OCI-LY7 (cell line): ENCODE results near the gene GRHL1. TPM values are rescaled to one million over a fixed set of nuclear protein-coding genes. Genes with fewer than 3 reads are reported as not detected.

Experiments
- BruUV-seq: library from RNA; stranded (reverse); fragments of 400-500 nt; replicated peaks from 2 replicates; lab custom pipeline; 2021; lab: Mats Ljungman, UMichigan
- CTCF ChIA-PET: fragments of 300-600 bp; sonication (Branson Sonifier 250); formaldehyde crosslinking; loops from one replicate; lab custom pipeline; 2022; ENCODE audit warnings: antibody characterized with exemption; ENCODE audit not compliant: unreplicated experiment; lab: Charles Lee
- POLR2A ChIA-PET: fragments of 300-600 bp; sonication (Branson Sonifier 250); formaldehyde crosslinking; loops from one replicate; lab custom pipeline; 2022; ENCODE audit warnings: antibody characterized with exemption; lab: Charles Lee
- DNase-seq: peaks from one replicate; pipeline ENCODE4 v3.0.0-alpha.2; 2015; ENCODE audit warnings: low spot score
- H2AFZ ChIP-seq: fragments of 200-600 bp; sonication (generic), shearing (Covaris generic); 2 replicates; pipeline ENCODE4 v1.6.1; 2014; ENCODE audit warnings: mild to moderate bottlenecking, antibody characterized with exemption, low read length, moderate library complexity
- H3K27ac ChIP-seq: fragments of 200-600 bp; sonication (generic); 2 replicates; pipeline ENCODE4 v1.5.1; 2014; ENCODE audit warnings: mixed run types, low read depth, mild to moderate bottlenecking, moderate library complexity, low read length, inconsistent platforms; ENCODE audit not compliant: poor library complexity, severe bottlenecking
- H3K36me3 ChIP-seq: fragments of 200-600 bp; sonication (generic); 2 replicates; pipeline ENCODE4 v1.6.1; 2014; ENCODE audit warnings: mild to moderate bottlenecking, antibody characterized with exemption, low read length, moderate library complexity, mixed read lengths; ENCODE audit not compliant: insufficient read depth
- H3K4me1 ChIP-seq: fragments of 200-600 bp; sonication (generic); 2 replicates; pipeline ENCODE4 v1.5.1; 2014; ENCODE audit warnings: mild to moderate bottlenecking, low read length; ENCODE audit not compliant: insufficient read depth, poor library complexity, severe bottlenecking
- H3K4me2 ChIP-seq: fragments of 200-600 bp; sonication (generic); 2 replicates; pipeline ENCODE4 v1.6.1; 2014; ENCODE audit warnings: mild to moderate bottlenecking, low read length
- H3K4me3 ChIP-seq: fragments of 200-600 bp; sonication (generic); 2 replicates; pipeline ENCODE4 v1.5.1; 2014; ENCODE audit warnings: mild to moderate bottlenecking, low read depth, low read length; ENCODE audit not compliant: poor library complexity, severe bottlenecking
- H3K79me2 ChIP-seq: fragments of 200-600 bp; sonication (generic); 2 replicates; pipeline ENCODE4 v1.6.1; 2016; ENCODE audit warnings: low read depth, mild to moderate bottlenecking, low read length, moderate library complexity, mixed read lengths; ENCODE audit not compliant: insufficient read depth
- H3K9me2 ChIP-seq: fragments of 200-600 bp; sonication (generic); 2 replicates; pipeline ENCODE4 v1.6.1; 2016; ENCODE audit warnings: mild to moderate bottlenecking, low read length, mixed read lengths; ENCODE audit not compliant: insufficient read depth
- H3K9me3 ChIP-seq: fragments of 200-600 bp; sonication (generic); 2 replicates; pipeline ENCODE4 v1.6.1; 2014; ENCODE audit warnings: mild to moderate bottlenecking, mixed run types, low read length, mixed read lengths
- H4K20me1 ChIP-seq: fragments of 200-600 bp; sonication (generic); 2 replicates; pipeline ENCODE4 v1.6.1; 2014; ENCODE audit warnings: mild to moderate bottlenecking, antibody characterized with exemption, low read length, moderate library complexity, mixed read lengths; ENCODE audit not compliant: insufficient read depth
- EZH2phosphoT487 ChIP-seq: fragments of 200-600 bp; sonication (generic); IDR thresholded peaks from 2 replicates; pipeline ENCODE4 v1.6.1; 2018; ENCODE audit warnings: low read depth, borderline replicate concordance, mild to moderate bottlenecking, mixed run types, antibody characterized with exemption, low read length, moderate library complexity, mixed read lengths
- intact Hi-C: fragments of 100-400 bp; cut with micrococcal nuclease; formaldehyde crosslinking; loops from one replicate; pipeline ENCODE4 v1.10.0; 2022; ENCODE audit not compliant: unreplicated experiment
- total RNA-seq, 2 experiments: library from RNA; depleted of rRNA in 1 of 2; stranded (reverse); fragments of >200 nt in 1 of 2; shearing (Covaris generic) in 1 of 2; gene quantifications; 2 replicates each; pipeline ENCODE4 v1.2.3, GENCODE V29; 2014 to 2022
- TF ChIP-seq, protein P1 (sequence below): fragments of 200-600 bp; sonication (generic); conservative IDR thresholded peaks from 2 replicates; pipeline ENCODE4 v1.5.1; 2014; ENCODE audit warnings: mild to moderate bottlenecking, antibody characterized with exemption, low read length, moderate library complexity, mixed read lengths

Gene GRHL1
- total RNA-seq, 2 experiments from 2014 or later = 0.19 to 2.5 TPM

DNA sequence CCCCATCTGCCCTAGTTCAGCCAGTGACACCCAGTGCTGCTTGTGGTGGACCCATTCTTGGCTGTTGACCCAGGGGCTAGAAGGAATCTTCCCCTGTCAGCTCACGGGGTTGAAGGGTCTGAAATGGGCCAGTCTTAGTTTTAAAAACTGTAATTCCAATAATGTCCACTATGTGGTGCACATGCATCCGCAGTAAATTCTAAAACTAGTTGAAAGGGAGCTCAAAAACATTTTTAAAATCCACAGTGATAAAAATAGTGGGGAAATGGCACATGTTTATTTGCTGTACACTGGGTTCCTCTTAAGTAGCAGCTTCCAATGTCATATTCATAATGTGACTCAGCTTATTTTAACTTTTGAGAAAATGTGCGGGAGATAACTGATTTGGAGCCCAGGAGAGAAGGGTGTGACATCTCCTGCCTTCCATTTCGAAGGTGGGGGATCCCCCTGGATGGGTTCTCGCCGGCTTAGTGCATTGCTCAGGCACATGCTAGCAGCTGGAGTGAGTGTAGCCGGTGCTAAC, 32.8 kb downstream of the GRHL1 start:
- no TSS peak for BruUV-seq
- Histone ChIP-seq H4K20me1 (no peaks in the 10 kb centered on the region), H3K4me1 (no peaks in the 10 kb centered on the region), H3K4me2 (no peak overlapping the region), H3K9me3 (no peaks in the 10 kb centered on the region), H2AFZ (no peak overlapping the region), H3K27ac (no peak overlapping the region), H3K4me3 (no peak overlapping the region), H3K9me2 (no peaks in the 10 kb centered on the region), H3K79me2 (no peaks in the 10 kb centered on the region), H3K36me3 (no peaks in the 10 kb centered on the region)
- TF ChIP-seq, protein P1, sequence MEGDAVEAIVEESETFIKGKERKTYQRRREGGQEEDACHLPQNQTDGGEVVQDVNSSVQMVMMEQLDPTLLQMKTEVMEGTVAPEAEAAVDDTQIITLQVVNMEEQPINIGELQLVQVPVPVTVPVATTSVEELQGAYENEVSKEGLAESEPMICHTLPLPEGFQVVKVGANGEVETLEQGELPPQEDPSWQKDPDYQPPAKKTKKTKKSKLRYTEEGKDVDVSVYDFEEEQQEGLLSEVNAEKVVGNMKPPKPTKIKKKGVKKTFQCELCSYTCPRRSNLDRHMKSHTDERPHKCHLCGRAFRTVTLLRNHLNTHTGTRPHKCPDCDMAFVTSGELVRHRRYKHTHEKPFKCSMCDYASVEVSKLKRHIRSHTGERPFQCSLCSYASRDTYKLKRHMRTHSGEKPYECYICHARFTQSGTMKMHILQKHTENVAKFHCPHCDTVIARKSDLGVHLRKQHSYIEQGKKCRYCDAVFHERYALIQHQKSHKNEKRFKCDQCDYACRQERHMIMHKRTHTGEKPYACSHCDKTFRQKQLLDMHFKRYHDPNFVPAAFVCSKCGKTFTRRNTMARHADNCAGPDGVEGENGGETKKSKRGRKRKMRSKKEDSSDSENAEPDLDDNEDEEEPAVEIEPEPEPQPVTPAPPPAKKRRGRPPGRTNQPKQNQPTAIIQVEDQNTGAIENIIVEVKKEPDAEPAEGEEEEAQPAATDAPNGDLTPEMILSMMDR = peak; percentile 89
- TF ChIP-seq EZH2phosphoT487 = no peak
- ChIA-PET POLR2A (interaction anchor here (0.5 to 1.2 kb wide), 9 partner anchors 10 to 698 kb away, joined by 3 to 10 read pairs (median 4); no protein-coding TSS in a partner anchor), CTCF (interaction anchor here (0.6 to 1.3 kb wide), 6 partner anchors 13 to 337 kb away, joined by 3 read pairs; no protein-coding TSS in a partner anchor)
- peak; percentile 56 for DNase-seq
- intact Hi-C loops = loop anchor here (2.0 kb wide), 1 partner anchor 65 kb away; no protein-coding TSS in a partner anchor

DNA sequence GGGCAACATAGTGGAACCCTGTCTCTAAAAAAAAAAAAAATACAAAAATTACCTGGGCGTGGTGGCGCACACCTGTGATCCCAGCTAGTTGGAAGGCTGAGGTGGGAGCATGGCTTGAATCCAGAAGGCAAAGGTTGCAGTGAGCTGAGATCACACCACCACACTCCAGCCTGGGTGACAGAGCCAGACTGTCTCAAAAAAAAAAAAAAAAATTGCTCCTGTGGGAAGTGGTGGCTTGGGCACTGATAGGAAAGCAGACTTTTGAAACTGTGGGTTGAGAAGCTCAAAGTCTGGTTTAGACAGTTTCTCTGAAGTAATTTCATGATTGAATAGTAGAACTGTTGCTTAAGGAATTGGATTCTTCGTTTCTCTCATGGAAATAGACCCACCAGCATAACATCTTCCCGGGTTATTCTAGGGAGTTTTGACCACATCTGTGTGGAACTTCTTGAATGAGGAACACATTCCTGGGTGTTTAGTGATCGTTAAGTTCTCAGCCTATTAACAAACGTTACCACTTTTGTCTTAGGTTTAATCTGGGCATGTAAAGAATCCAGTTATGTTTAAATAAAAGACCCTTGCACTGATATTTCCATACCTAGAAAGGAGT, 33.5 kb downstream of the GRHL1 start:
- no peak for TF ChIP-seq EZH2phosphoT487
- TF ChIP-seq, protein P1 = no peak
- Histone ChIP-seq H3K79me2 (no peaks in the 10 kb centered on the region), H3K4me1 (no peaks in the 10 kb centered on the region), H3K9me2 (no peaks in the 10 kb centered on the region), H4K20me1 (no peaks in the 10 kb centered on the region), H3K9me3 (no peaks in the 10 kb centered on the region), H3K27ac (no peak overlapping the region), H3K4me2 (no peak overlapping the region), H2AFZ (no peak overlapping the region), H3K4me3 (no peak overlapping the region), H3K36me3 (no peaks in the 10 kb centered on the region)
- POLR2A ChIA-PET = interaction anchor here (0.5 to 1.2 kb wide), 9 partner anchors 10 to 697 kb away, joined by 3 to 6 read pairs (median 4); no protein-coding TSS in a partner anchor
- intact Hi-C loops = loop anchor here (2.0 kb wide), 1 partner anchor 64 kb away; no protein-coding TSS in a partner anchor
- CTCF ChIA-PET = interaction anchor here (0.6 to 1.3 kb wide), 6 partner anchors 13 to 338 kb away, joined by 3 read pairs; no protein-coding TSS in a partner anchor
- DNase-seq = no peak
- BruUV-seq = no TSS peak
